ENCODE measurements around the gene TSG101. TPM values are rescaled to one million over a fixed set of nuclear protein-coding genes. Genes with fewer than 3 reads are reported as not detected.

The TSG101 gene
- total RNA-seq, 1 donor, result 96.1 TPM

DNA sequence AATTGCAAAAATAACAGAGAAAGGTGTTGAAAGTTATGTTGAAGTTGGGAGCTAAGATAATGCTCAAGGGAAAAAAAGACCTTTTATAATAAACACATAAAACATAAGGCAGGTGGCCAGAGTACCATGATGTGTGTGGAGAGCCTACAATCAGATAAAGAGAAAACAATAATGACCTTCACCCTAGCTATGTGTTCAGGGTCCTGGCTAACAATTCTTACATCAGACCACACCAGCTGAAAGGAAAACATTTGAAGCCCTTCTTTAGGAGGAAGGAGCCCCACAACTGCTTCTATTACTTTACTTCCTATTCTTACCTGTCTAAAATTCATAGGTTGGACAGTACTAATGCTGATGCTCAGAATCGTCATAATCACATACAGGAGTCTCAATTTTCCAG is 2.5 kb downstream of the TSG101 start:
- DNase-seq (ENCODE audit: low read depth), result no peak
- TF ChIP-seq, protein P1, sequence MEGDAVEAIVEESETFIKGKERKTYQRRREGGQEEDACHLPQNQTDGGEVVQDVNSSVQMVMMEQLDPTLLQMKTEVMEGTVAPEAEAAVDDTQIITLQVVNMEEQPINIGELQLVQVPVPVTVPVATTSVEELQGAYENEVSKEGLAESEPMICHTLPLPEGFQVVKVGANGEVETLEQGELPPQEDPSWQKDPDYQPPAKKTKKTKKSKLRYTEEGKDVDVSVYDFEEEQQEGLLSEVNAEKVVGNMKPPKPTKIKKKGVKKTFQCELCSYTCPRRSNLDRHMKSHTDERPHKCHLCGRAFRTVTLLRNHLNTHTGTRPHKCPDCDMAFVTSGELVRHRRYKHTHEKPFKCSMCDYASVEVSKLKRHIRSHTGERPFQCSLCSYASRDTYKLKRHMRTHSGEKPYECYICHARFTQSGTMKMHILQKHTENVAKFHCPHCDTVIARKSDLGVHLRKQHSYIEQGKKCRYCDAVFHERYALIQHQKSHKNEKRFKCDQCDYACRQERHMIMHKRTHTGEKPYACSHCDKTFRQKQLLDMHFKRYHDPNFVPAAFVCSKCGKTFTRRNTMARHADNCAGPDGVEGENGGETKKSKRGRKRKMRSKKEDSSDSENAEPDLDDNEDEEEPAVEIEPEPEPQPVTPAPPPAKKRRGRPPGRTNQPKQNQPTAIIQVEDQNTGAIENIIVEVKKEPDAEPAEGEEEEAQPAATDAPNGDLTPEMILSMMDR (IDR thresholded peaks at IDR 0.05; ENCODE audit: insufficient read depth, low read length), result no peak
- H3K4me3 ChIP-seq (ENCODE audit: low read depth, low read length), result no peak overlapping the region

DNA sequence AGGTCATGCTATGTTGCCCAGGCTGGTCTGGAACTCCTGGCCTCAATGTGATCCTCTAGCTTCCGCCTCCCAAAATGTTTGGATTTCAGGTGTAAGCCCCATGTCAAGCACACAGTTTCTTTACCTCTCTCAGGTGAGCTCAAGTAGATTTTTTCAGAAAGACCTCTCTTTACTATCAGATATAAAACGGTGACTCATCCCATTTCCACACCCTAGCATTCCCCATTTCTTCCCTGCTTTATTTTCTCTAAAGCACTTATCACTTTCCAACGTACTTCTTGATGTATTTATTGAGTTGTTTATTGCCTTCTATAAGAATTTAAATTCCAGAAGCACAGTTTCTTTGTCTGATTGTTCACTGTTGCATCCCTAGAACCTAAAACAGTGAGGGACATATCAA is 3.7 kb downstream of the TSG101 start:
- TF ChIP-seq, protein P1 (IDR thresholded peaks at IDR 0.05; ENCODE audit: insufficient read depth, low read length), result no peak
- no peak for DNase-seq (ENCODE audit: low read depth)
- no peak overlapping the region for H3K4me3 ChIP-seq (ENCODE audit: low read depth, low read length)

DNA sequence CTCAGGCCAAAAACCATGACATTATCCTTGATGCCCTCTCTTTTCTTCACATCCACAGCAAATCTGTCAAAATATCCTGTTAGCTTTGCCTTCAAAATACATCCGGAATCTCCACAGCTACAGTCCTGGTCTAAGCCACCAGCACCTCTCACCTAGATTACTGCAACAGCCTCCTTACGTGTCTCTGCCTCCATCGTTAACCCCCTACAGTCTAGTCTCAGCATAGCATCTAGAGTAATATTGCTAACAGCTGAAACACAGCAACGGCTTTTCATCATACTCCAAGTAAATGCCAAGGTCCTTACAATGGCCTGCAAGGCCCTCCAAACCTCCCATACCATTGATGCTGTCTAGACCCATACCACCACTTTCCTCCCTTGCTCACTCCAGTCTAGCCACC is 4.4 kb downstream of the TSG101 start:
- TF ChIP-seq, protein P1 (IDR thresholded peaks at IDR 0.05; ENCODE audit: insufficient read depth, low read length), result no peak
- peak; percentile 1 for DNase-seq (ENCODE audit: low read depth)
- no peak overlapping the region for H3K4me3 ChIP-seq (ENCODE audit: low read depth, low read length)

DNA sequence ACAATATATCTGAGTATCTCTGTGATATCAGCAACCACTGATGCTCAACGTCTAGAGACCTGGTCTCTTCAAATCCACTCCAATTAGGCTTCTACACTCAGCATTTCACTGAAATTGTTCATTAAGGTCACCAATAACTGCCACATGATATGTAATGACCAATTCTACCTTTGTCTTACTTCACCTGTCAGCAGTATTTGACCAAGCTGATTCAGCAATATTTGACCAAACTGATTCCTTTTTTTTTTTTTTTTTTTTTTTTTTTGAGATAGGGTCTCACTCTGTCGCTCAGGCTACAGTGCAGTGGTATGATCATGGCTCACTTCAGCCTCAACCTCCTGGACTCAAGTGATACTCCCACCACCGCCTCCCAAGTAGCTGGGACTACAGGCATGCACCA is 5.6 kb downstream of the TSG101 start:
- no peak for DNase-seq (ENCODE audit: low read depth)
- no peak overlapping the region for H3K4me3 ChIP-seq (ENCODE audit: low read depth, low read length)
- TF ChIP-seq, protein P1 (IDR thresholded peaks at IDR 0.05; ENCODE audit: insufficient read depth, low read length), result no peak

DNA sequence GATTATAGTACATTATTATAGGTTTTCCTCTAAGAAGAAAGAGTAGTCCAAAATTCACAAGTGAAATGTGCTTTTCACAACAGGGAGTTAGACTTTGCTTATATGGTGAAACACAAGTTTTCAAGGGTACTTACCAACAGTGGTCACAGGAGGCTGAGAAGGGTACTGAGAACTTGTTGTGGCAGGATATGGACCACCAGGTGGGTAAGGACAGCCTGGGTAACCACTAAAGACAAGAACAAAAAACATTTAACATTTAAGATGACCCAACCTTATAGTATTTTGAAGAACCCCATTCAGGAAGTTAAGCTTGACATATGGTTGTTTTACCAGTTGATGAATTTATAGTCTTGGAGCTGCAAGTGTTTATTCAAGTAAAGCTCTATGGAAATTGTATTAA is 24.4 kb downstream of the TSG101 start:
- TF ChIP-seq, protein P1 (IDR thresholded peaks at IDR 0.05; ENCODE audit: insufficient read depth, low read length), result no peak

DNA sequence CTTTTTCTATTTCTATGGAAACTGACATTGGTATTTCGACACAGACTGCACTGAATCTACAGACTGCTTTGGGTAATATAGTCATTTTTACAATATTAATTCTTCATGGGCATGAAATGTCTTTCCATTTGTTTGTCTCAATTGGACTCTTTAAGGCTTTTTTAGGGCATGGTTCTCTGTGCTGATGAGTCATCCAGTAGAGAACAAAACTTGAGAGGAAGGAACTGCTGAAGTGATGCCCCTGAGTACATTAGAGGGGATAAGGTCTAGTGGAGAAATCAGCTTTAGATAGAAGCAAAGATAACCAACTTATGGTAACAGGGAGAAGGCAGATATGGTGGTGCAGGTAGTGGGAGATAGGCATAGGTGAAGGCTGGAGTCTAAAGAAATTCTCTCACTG is 25.1 kb downstream of the TSG101 start:
- no peak for DNase-seq (ENCODE audit: low read depth)
- no peak overlapping the region for H3K4me3 ChIP-seq (ENCODE audit: low read depth, low read length)
- TF ChIP-seq, protein P1 (IDR thresholded peaks at IDR 0.05; ENCODE audit: insufficient read depth, low read length), result no peak

More for the DNA sequence above, 24.4 kb downstream of the TSG101 start:
- DNase-seq (ENCODE audit: low read depth), result no peak
- H3K4me3 ChIP-seq (ENCODE audit: low read depth, low read length), result no peak overlapping the region

DNA sequence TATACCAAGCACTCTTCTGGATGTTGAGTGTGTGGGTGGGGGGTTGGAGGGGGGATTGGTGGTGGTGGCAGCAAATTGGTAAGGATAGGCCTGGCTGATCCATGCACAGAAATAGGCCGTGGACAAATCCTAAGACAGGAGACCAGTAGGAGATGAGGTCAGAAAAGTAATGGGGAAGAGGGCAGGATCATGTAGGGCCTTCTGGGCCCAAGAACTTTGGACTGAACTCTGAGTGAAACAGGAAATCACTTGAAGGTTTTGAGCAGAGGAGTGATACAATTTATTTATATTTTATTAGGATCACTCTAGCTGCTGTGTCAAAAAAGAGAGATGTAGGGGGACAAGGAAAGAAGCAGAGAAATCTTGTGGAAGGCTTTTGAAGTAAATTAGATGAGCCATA is 28.7 kb downstream of the TSG101 start:
- TF ChIP-seq, protein P1 (IDR thresholded peaks at IDR 0.05; ENCODE audit: insufficient read depth, low read length), result no peak
- H3K4me3 ChIP-seq (ENCODE audit: low read depth, low read length), result no peak overlapping the region
- no peak for DNase-seq (ENCODE audit: low read depth)
